GM13977 (cell line): ENCODE data around the gene AOC3.
"Not testable (repeated sequence)": the region's sequence is repeated elsewhere in the genome, so short reads cannot be mapped to it uniquely, and the experiment has no call there.

Source experiments
- DNase-seq: peaks from one replicate; pipeline ENCODE4 v3.0.0; 2012; ENCODE audit warnings: low spot score
- in situ Hi-C: fragments of 300-500 bp; cut with MboI; formaldehyde crosslinking; loops from one replicate; pipeline ENCODE4 v1.12.0; 2022; ENCODE audit warnings: low sequenced_read_pairs, low pct_unique_long_range_greater_than_20kb, mixed read lengths, inconsistent platforms; ENCODE audit not compliant: unreplicated experiment
- TF ChIP-seq, protein P1 (sequence below): IDR thresholded peaks from 2 replicates; pipeline ENCODE4 v1.5.1; 2012; ENCODE audit warnings: mild to moderate bottlenecking, control low read depth; ENCODE audit not compliant: insufficient read depth; ENCODE audit errors: extremely low read depth, missing control alignments

The AOC3 gene

DNA sequence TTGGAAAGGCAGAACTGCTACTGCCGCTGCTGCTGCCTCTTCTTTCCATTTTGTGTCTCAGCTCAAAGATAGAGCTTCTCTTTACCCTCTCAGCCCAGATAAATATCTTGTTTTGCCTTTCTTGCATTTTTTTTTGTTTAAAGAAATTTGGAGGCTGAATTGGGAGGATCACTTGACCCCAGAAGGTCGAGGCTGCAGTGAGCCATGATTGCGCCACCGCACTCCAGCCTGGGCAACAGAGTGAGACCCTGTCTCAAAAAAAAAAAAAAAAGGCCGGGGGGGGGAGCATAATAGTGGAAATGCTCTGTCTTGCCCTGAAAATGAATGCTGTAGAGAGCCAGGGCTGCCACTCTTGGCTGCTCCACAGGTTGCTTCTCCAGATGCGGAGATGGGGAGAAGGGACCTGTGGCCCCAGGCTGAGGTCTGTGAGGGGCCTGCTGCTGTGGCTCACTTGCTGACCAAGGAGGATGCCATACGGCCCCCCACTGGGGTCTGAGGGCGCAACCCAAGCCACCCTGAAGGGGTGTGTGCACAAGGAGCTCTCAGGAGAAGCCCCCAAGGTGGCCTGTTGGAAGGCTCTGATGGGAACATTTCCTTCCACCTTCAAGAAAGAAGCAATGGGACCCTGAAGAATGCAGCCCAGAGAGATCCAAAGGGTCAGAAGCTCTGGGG is 28.1 kb downstream of the AOC3 start:
- in situ Hi-C loops, result no loop called here
- TF ChIP-seq, protein P1, sequence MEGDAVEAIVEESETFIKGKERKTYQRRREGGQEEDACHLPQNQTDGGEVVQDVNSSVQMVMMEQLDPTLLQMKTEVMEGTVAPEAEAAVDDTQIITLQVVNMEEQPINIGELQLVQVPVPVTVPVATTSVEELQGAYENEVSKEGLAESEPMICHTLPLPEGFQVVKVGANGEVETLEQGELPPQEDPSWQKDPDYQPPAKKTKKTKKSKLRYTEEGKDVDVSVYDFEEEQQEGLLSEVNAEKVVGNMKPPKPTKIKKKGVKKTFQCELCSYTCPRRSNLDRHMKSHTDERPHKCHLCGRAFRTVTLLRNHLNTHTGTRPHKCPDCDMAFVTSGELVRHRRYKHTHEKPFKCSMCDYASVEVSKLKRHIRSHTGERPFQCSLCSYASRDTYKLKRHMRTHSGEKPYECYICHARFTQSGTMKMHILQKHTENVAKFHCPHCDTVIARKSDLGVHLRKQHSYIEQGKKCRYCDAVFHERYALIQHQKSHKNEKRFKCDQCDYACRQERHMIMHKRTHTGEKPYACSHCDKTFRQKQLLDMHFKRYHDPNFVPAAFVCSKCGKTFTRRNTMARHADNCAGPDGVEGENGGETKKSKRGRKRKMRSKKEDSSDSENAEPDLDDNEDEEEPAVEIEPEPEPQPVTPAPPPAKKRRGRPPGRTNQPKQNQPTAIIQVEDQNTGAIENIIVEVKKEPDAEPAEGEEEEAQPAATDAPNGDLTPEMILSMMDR, result no peak

DNA sequence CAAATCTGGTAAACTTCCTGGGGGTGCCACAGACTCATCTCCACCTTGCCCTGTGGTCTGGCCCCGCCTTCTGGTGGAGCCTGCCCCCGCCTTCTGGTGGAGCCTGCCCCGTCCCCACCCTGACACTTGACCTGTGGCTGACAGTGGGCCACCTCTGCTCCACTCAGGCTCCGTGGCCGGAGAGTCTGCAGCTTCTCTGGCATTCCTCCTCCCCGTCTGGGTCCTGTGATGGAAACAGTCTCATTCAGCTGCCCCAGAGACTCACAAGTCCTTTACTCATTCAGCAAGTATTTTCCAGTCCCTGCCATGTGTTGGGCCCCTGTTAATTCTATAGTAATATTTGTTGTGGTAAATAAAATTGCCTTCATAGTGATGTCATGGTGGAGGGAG is 28.6 kb downstream of the AOC3 start:
- TF ChIP-seq, protein P1, result no peak
- DNase-seq, result no peak
- in situ Hi-C loops, result no loop called here

More for the DNA sequence above, 28.1 kb downstream of the AOC3 start:
- no peak for DNase-seq

DNA sequence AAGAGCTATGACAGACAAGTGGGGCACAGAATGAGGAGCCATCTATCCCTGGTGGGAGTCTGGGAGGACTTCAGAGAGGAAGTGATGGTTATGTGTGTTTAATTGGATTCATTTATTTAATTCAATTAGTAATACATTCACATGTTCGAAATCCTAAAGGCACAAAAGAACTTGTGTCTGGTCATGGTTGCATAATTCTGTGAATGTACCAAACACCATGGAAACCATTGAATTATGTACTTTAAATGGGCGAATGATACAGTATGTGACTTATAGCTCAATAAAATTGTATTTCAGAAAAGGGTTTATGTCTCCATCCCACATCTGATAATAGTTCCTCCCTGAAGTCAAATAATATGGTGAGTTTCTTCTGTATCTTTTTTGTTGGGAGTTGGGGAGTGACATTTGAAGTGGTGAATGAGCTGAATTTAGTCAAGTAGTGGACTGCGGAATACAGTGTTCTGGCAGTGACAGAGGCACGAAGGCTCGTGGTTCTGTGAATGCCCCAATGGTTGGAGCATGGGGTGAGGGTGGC is 29.8 kb downstream of the AOC3 start:
- TF ChIP-seq, protein P1, result no peak
- in situ Hi-C loops, result no loop called here
- DNase-seq, result no peak

DNA sequence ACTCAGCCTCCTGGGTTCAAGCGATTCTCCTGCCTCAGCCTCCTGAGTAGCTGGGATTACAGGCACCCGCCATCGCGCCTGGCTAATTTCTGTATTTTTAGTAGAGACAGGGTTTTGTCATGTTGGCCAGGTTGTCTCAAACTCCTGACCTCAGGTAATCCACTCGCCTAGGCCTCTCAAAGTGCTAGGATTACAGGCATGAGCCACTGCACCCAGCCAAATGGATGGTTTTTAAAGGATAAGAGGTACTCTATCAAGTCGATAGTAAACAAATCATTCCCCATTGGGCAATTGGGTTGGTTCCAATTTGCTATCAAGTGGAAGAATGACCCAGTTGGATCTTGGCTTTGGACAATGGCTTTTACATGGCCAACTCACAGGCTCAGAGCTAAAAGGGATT is 30.7 kb downstream of the AOC3 start:
- in situ Hi-C loops, DNase-seq: not testable (repeated sequence)

DNA sequence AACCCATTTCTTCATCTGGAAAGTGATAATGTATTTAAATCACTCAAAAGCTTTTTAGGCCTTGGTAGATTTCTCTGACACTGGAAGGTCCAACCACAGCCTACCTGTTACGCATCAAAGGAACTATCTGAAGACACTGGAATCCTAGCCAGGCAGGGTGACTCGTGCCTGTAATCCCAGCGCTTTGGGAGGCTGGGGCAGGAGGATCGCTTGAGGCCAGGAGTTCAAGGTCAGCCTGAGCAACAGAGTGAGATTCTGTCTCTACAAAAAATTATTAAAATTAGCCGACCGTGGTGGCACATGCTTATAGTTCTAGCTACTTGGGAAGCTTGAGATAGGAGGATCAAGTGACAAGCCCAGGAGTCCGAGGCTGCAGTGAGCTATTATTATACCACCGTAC is 31.2 kb downstream of the AOC3 start:
- TF ChIP-seq, protein P1, result no peak
- DNase-seq, result no peak
- in situ Hi-C loops, result no loop called here

DNA sequence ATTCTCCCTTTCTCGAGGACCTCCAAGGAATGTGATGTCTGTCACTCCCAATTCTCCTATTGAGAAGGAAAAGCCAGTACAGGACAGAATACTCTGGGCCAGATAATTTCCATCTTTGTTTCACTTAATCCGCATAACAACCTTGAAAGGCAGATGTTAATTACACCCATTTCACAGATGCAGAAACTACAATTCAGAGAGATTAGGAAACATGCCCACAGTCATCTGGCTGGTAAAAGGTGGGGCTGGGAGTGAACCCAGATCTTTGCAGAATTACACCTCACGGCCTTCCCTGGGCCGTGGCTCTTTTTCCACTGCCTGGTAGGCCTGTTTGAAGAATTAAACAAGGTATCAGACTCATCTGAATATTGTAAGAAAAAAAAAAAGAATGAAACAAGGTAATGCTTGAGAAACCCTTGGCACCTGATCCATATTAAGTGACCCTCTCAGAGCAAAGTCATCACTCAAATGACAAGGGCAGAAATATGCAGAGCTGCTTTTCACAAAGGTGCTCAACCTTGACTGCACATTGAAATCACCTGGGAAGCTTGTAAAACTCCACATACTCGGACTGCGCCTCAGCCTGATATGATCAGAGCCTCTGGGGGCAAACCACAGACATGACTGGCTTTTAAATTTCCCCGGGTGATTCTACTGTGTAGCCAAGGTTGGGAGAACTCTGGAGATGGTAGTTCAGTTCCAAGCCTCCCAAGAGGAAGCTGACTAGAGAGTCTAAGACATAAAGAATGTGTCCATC is 33.0 kb downstream of the AOC3 start:
- DNase-seq, result no peak
- TF ChIP-seq, protein P1, result no peak
- in situ Hi-C loops, result no loop called here

DNA sequence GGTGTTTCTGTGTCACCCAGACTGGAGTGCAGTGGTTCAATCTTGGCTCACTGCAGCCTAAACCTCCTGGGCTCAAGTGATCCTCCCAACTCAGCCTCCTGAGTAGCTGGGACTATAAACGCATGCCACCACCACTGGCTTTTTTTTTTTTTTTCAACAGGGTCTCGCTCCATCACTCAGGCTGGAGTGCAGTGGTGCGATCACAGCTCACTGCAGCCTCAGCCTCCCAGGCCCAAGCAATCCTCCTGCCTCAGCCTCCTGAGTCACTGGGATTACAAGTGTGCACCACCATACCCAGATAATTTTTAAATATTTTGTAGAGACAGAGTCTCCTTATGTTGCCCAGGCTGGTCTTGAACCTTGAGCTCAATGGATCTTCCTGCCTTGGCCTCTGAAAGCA is 34.8 kb downstream of the AOC3 start:
- in situ Hi-C loops, DNase-seq: not testable (repeated sequence)
